Astrocyte of the spinal cord (primary cell): ENCODE measurements around the gene SHROOM1.

Experiments
- DNase-seq: peaks from one replicate; pipeline ENCODE4 v3.0.0; 2011; ENCODE audit warnings: low read depth, low spot score
- H3K4me3 ChIP-seq: 2 replicates; pipeline ENCODE4 v1.5.1; 2011; ENCODE audit warnings: low read depth, mild to moderate bottlenecking, low read length, moderate library complexity
- in situ Hi-C: cut with HindIII; loops from 2 replicates; pipeline ENCODE4 v1.10.0; 2017; ENCODE audit warnings: low sequenced_read_pairs
- TF ChIP-seq, protein P1 (sequence below): IDR thresholded peaks from 2 replicates; pipeline ENCODE4 v1.5.1; 2012; ENCODE audit warnings: low read depth, mild to moderate bottlenecking, low read length, inconsistent platforms

SHROOM1 gene

DNA sequence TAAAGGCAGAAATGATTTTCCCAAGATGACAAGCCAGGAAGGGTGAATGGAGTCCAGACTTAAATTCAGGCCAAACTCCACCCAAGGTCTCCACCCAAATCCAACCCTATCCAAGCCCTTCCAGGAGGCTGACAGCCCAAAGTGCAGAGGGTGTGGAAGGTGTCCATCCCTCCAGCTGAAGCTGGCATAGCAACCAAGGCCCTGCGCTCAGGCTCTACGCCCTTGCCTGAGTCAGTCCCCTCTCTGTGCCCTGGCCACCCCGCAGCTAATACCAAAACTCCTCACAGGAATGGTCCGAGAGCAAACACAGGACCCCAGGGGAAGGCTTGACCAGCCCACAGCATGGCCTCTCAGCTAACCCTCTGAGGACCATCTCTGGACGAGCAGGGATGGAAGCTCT is 55.6 kb downstream of the SHROOM1 start:
- TF ChIP-seq, protein P1, sequence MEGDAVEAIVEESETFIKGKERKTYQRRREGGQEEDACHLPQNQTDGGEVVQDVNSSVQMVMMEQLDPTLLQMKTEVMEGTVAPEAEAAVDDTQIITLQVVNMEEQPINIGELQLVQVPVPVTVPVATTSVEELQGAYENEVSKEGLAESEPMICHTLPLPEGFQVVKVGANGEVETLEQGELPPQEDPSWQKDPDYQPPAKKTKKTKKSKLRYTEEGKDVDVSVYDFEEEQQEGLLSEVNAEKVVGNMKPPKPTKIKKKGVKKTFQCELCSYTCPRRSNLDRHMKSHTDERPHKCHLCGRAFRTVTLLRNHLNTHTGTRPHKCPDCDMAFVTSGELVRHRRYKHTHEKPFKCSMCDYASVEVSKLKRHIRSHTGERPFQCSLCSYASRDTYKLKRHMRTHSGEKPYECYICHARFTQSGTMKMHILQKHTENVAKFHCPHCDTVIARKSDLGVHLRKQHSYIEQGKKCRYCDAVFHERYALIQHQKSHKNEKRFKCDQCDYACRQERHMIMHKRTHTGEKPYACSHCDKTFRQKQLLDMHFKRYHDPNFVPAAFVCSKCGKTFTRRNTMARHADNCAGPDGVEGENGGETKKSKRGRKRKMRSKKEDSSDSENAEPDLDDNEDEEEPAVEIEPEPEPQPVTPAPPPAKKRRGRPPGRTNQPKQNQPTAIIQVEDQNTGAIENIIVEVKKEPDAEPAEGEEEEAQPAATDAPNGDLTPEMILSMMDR = no peak
- no peak for DNase-seq
- H3K4me3 ChIP-seq = no peak overlapping the region
- in situ Hi-C loops = no loop called here

DNA sequence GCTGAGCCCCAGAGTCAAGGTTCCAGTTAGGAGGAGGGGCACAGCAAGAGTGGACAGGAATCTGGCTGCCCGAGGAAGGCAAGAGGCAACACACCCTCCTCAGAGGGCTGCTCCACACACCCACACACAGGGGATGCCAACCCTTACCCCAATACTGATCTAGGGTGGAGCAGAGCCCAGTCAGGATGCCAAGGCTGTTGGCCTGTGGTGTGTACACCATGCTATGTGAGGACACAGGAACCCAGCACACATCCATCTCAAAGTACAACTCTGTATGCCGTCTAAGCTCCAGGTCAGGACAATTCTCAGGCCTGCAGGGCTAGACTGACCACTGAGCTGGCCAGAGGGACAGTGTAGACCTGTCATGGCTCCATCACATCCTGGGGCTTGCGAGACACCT is 56.0 kb downstream of the SHROOM1 start:
- no peak for DNase-seq
- TF ChIP-seq, protein P1 = no peak
- in situ Hi-C loops = no loop called here
- H3K4me3 ChIP-seq = no peak overlapping the region

DNA sequence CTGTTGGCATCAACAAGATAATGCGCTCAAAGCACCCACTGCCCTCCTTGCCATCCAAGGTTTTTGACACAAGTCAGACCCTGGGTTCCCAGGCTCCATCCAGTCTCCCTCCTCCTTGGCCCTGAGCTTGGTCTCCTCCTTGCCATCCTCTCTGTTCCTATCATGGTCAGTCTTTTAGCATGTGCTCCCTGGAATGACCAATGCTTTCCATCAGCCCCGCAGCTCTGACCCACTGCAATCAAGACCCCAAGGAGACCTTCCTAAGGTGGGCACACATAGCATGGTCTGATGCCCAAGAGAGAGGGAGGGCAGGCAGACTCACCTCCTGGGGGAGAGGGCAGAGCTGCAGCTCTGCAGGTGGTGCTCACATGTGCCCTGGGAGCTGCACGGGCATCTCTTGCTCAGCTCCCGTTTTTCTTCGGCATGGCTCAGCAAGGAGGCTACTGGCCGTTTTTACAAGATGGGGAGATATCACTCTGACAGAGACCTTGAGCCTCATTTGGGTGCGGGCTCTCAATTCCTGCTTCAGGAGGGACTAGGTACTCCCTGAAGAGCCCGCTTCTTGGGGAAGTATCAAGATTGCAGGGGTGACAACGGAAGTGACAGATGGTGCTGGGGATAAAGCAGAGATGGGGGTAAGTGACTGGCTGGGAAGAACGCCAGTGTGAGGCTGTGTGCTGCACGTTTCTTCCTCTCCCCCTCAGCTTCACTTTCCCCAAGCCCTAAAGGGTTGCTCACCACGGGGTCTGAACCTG is 56.7 kb downstream of the SHROOM1 start:
- DNase-seq = no peak
- TF ChIP-seq, protein P1 = no peak
- in situ Hi-C loops = no loop called here
- H3K4me3 ChIP-seq = no peak overlapping the region

DNA sequence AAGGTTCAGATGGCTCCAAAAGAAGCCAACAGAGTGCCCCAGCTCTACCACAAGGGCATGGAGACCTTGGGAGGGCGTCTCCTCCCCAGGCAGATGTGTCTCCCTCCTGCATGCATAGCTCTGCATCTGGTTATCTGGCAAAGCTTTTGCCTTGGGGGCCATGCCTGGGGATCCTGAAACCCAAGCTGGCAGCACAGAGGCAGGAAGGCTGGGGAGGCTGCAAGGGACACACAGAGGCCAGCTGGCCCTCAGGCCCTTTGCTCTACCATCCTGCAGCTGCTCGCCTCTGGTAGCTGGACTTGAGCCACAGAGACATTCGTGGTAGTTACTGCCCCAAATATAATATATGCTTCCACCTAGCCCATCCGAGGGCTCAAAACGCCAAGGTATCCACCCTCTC is 57.3 kb downstream of the SHROOM1 start:
- in situ Hi-C loops = no loop called here
- TF ChIP-seq, protein P1 = no peak
- no peak for DNase-seq
- no peak overlapping the region for H3K4me3 ChIP-seq

DNA sequence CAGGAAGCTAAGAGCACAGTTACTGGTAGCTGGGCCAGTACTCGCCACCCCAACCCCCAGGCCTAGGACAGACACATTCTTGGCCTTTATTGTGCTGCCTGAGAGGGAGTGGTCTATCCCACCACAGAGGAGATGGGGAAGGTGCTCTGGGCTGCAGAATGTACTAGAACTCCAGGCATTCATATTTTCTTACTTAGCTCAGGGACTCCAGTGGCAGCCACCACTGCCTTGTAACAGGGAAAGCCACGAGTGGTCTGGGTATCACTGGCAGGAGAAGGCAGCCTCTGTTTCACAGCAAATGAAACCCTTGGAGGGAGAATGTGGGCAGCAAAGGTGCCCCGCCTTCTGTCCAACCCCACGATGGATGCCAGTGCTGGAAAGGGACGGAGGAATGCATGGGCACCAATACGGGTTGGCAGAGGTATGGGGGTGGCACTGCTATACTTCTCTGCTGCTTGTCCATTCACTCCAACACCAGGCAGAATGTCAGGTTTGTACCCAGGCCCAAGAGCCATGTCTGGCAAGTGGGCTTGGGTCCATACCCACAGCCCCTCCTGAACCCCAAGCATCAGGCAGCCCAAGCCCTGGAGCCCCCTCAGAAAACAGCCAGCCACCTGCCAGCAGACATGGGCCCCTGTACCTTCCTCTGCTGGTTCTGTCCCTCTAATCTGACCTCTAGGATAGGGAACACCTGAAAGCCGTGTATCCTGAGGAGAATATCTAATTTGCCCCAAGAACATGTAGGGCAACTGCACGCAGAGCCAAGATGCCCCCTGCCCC is 58.0 kb downstream of the SHROOM1 start:
- in situ Hi-C loops = no loop called here
- TF ChIP-seq, protein P1 = no peak
- DNase-seq = no peak
- H3K4me3 ChIP-seq = no peak overlapping the region
